Astrocyte (in vitro differentiated cells and primary cell): ENCODE measurements around the gene DYRK4. TPM values are rescaled to one million over a fixed set of nuclear protein-coding genes. Genes with fewer than 3 reads are reported as not detected.

Experiments
- DNase-seq: peaks from one replicate; pipeline ENCODE4 v3.0.0-alpha.2; 2010; ENCODE audit warnings: low read depth
- FAIRE-seq: peaks from 2 replicates; lab custom pipeline; 2011; peaks lifted over from hg19 to GRCh38; lab: Jason Lieb, UNC
- H2AFZ ChIP-seq: 2 replicates; pipeline ENCODE4 v1.6.0; 2012; ENCODE audit warnings: low read depth, low read length, inconsistent platforms
- H3K27ac ChIP-seq: 2 replicates; pipeline ENCODE4 v1.5.1; 2011; ENCODE audit warnings: low read depth, low read length, inconsistent platforms
- H3K27me3 ChIP-seq: 2 replicates; pipeline ENCODE4 v1.6.0; 2011; ENCODE audit warnings: low read length, inconsistent platforms; ENCODE audit not compliant: insufficient read depth
- H3K36me3 ChIP-seq: 2 replicates; pipeline ENCODE4 v1.5.1; 2011; ENCODE audit warnings: low read length, inconsistent platforms; ENCODE audit not compliant: insufficient read depth
- H3K4me1 ChIP-seq: 2 replicates; pipeline ENCODE4 v1.5.1; 2011; ENCODE audit warnings: low read length, inconsistent platforms; ENCODE audit not compliant: insufficient read depth
- H3K4me2 ChIP-seq: 2 replicates; pipeline ENCODE4 v1.6.0; 2012; ENCODE audit warnings: low read length, inconsistent platforms
- H3K4me3 ChIP-seq: 2 replicates; pipeline ENCODE4 v1.5.1; 2011; ENCODE audit warnings: low read depth, mild to moderate bottlenecking, low read length, inconsistent platforms; ENCODE audit not compliant: insufficient read depth
- H3K79me2 ChIP-seq: 2 replicates; pipeline ENCODE4 v1.6.0; 2012; ENCODE audit warnings: mild to moderate bottlenecking, low read length, inconsistent platforms; ENCODE audit not compliant: insufficient read depth
- H3K9ac ChIP-seq: 2 replicates; pipeline ENCODE4 v1.6.0; 2012; ENCODE audit warnings: mild to moderate bottlenecking, low read length, inconsistent platforms
- H3K9me3 ChIP-seq: 2 replicates; pipeline ENCODE4 v1.5.1; 2012; ENCODE audit warnings: low read depth, mild to moderate bottlenecking, low read length, inconsistent platforms; ENCODE audit not compliant: insufficient read depth
- H4K20me1 ChIP-seq: 2 replicates; pipeline ENCODE4 v1.6.0; 2012; ENCODE audit warnings: low read length, inconsistent platforms; ENCODE audit not compliant: insufficient read depth
- H3K27ac Mint-ChIP-seq: one replicate; pipeline ENCODE4 v1.8.0; 2021; ENCODE audit warnings: mild to moderate bottlenecking, mixed read lengths; ENCODE audit not compliant: unreplicated experiment
- H3K27me3 Mint-ChIP-seq: one replicate; pipeline ENCODE4 v1.8.0; 2021; ENCODE audit warnings: low read depth, mixed read lengths; ENCODE audit not compliant: unreplicated experiment
- H3K36me3 Mint-ChIP-seq: one replicate; pipeline ENCODE4 v1.8.0; 2021; ENCODE audit warnings: low read depth, mixed read lengths; ENCODE audit not compliant: unreplicated experiment
- H3K4me1 Mint-ChIP-seq: one replicate; pipeline ENCODE4 v1.8.0; 2021; ENCODE audit warnings: low read depth, mixed read lengths; ENCODE audit not compliant: unreplicated experiment
- H3K4me3 Mint-ChIP-seq: one replicate; pipeline ENCODE4 v1.8.0; 2021; ENCODE audit warnings: mild to moderate bottlenecking, moderate library complexity, mixed read lengths; ENCODE audit not compliant: unreplicated experiment
- H3K9me3 Mint-ChIP-seq: one replicate; pipeline ENCODE4 v1.8.0; 2021; ENCODE audit warnings: mild to moderate bottlenecking, mixed read lengths; ENCODE audit not compliant: unreplicated experiment
- EZH2 ChIP-seq: IDR thresholded peaks from 2 replicates; pipeline ENCODE4 v1.6.1; 2012; ENCODE audit warnings: mild to moderate bottlenecking, low read length, inconsistent platforms; ENCODE audit not compliant: insufficient read depth
- total RNA-seq: library from RNA; stranded (reverse); gene quantifications from 2 replicates; pipeline ENCODE4 v1.2.1, GENCODE V29; 2021
- TF ChIP-seq, protein P1 (sequence below): IDR thresholded peaks from 2 replicates; pipeline ENCODE4 v1.5.1; 2011; ENCODE audit warnings: low read depth, mild to moderate bottlenecking, inconsistent platforms, low read length, moderate library complexity; ENCODE audit not compliant: insufficient read depth

Gene DYRK4
- total RNA-seq, 1 donor from 2014 or later = 33.9 TPM

DNA sequence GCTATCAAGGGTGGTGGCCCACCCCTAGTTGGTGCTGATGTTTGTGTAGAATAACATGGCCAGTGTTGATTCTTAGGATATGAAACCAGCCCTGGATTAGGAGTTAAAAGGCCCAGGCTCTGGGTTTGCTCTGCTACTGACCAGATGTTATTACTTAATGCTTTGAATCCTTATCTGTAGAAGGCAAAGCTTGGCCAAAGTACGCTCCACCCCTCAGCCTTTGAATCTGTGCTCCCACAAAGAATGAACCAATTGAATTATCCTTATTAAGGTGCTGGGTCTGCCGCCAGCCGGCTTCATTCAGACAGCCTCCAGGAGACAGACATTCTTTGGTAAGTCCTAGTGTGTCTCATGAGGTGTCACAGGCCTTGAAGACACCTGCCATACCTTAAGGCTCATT lies 45.0 kb downstream of the DYRK4 start:
- no peak overlapping the region for H3K4me3 Mint-ChIP-seq
- no peak overlapping the region for H3K4me3 ChIP-seq
- peaks cover 9% of the 10 kb centered on the region for H3K36me3 ChIP-seq
- H3K27ac Mint-ChIP-seq = no peak overlapping the region
- H3K9me3 Mint-ChIP-seq = no peaks in the 10 kb centered on the region
- no peak for FAIRE-seq
- peaks cover 14% of the 10 kb centered on the region for H3K27me3 ChIP-seq
- no peak overlapping the region for H3K27ac ChIP-seq
- peaks cover 29% of the 10 kb centered on the region for H3K79me2 ChIP-seq
- no peaks in the 10 kb centered on the region for H3K4me1 Mint-ChIP-seq
- peaks cover 10% of the 10 kb centered on the region for H3K27me3 Mint-ChIP-seq
- no peak for TF ChIP-seq EZH2
- TF ChIP-seq, protein P1, sequence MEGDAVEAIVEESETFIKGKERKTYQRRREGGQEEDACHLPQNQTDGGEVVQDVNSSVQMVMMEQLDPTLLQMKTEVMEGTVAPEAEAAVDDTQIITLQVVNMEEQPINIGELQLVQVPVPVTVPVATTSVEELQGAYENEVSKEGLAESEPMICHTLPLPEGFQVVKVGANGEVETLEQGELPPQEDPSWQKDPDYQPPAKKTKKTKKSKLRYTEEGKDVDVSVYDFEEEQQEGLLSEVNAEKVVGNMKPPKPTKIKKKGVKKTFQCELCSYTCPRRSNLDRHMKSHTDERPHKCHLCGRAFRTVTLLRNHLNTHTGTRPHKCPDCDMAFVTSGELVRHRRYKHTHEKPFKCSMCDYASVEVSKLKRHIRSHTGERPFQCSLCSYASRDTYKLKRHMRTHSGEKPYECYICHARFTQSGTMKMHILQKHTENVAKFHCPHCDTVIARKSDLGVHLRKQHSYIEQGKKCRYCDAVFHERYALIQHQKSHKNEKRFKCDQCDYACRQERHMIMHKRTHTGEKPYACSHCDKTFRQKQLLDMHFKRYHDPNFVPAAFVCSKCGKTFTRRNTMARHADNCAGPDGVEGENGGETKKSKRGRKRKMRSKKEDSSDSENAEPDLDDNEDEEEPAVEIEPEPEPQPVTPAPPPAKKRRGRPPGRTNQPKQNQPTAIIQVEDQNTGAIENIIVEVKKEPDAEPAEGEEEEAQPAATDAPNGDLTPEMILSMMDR = no peak
- no peak for DNase-seq
- no peak overlapping the region for H2AFZ ChIP-seq
- H3K36me3 Mint-ChIP-seq = peaks cover 6% of the 10 kb centered on the region
- no peak overlapping the region for H3K9ac ChIP-seq
- no peaks in the 10 kb centered on the region for H3K9me3 ChIP-seq
- H4K20me1 ChIP-seq = no peaks in the 10 kb centered on the region
- peaks cover 3% of the 10 kb centered on the region for H3K4me1 ChIP-seq
- H3K4me2 ChIP-seq = no peak overlapping the region

DNA sequence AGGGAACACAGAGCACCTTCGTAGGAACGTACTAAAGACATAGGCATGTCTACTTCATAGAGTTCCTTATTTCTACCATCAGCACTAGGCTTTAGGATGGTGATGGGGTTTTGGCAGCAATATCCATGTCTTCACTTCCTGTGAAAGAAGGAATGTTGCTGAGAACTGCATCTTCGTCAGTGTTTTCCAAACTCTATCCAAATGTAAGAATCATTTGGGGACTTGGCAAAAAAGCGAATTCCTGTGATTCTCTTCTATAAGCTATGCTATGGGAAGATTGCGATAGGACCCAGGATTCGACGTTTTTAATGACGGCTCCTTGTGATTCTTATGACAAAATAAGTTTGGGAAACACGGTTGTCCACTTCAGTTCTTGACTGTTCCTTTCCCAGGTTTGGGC lies 47.1 kb downstream of the DYRK4 start:
- no peak overlapping the region for H3K27ac Mint-ChIP-seq
- TF ChIP-seq, protein P1 = no peak
- TF ChIP-seq EZH2 = no peak
- H3K9ac ChIP-seq = no peak overlapping the region

DNA sequence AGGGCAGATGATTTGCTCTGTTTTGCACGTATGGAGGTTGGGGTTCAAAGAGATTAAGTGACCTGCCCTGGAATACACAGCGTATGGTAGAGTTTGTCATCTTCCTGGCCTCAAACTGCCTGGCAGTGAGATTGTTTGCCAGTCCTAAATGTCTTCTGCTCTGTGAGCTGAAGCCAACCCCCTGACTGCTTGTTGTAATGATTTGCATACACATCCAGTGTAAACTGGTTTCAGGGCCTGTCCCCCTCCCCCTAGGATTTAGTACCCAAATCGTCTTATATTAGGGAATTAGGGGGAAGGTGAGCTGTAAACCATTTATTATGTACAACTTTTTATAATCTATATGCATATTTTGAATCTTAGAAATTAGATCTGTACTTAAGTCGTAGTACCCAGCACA lies 48.5 kb downstream of the DYRK4 start:
- Histone ChIP-seq H3K27ac (no peak overlapping the region), H3K79me2 (peaks cover 21% of the 10 kb centered on the region), H3K4me1 (peaks cover 3% of the 10 kb centered on the region), H3K4me3 (no peak overlapping the region), H3K4me2 (no peak overlapping the region), H4K20me1 (no peaks in the 10 kb centered on the region), H3K27me3 (no peaks in the 10 kb centered on the region), H3K9me3 (no peaks in the 10 kb centered on the region), H3K9ac (no peak overlapping the region), H2AFZ (no peak overlapping the region), H3K36me3 (peaks cover 12% of the 10 kb centered on the region)
- FAIRE-seq (no peak), DNase-seq (no peak)
- TF ChIP-seq EZH2 = no peak
- TF ChIP-seq, protein P1 = no peak
- Mint-ChIP-seq H3K4me3 (no peak overlapping the region), H3K27ac (no peak overlapping the region), H3K36me3 (peaks cover 14% of the 10 kb centered on the region), H3K27me3 (no peaks in the 10 kb centered on the region), H3K9me3 (no peaks in the 10 kb centered on the region), H3K4me1 (no peaks in the 10 kb centered on the region)

More for the DNA sequence above, 47.1 kb downstream of the DYRK4 start:
- no peak overlapping the region for H3K4me3 ChIP-seq
- H4K20me1 ChIP-seq = no peaks in the 10 kb centered on the region
- H3K27me3 ChIP-seq = no peaks in the 10 kb centered on the region
- Mint-ChIP-seq H3K4me1 (no peaks in the 10 kb centered on the region), H3K9me3 (no peaks in the 10 kb centered on the region), H3K4me3 (no peak overlapping the region), H3K36me3 (peaks cover 13% of the 10 kb centered on the region), H3K27me3 (no peaks in the 10 kb centered on the region)
- no peak overlapping the region for H2AFZ ChIP-seq
- peaks cover 3% of the 10 kb centered on the region for H3K4me1 ChIP-seq
- H3K4me2 ChIP-seq = no peak overlapping the region
- no peak overlapping the region for H3K27ac ChIP-seq
- no peaks in the 10 kb centered on the region for H3K9me3 ChIP-seq
- peaks cover 12% of the 10 kb centered on the region for H3K36me3 ChIP-seq
- no peak for DNase-seq
- H3K79me2 ChIP-seq = peaks cover 29% of the 10 kb centered on the region
- FAIRE-seq = no peak
